ENCODE results near the gene ZNF428. TPM values are rescaled to one million over a fixed set of nuclear protein-coding genes. Genes with fewer than 3 reads are reported as not detected.

ZNF428 gene
- total RNA-seq, 4 donors from 2014 or later, result 28.9 to 61.5 (median 33.5) TPM

DNA sequence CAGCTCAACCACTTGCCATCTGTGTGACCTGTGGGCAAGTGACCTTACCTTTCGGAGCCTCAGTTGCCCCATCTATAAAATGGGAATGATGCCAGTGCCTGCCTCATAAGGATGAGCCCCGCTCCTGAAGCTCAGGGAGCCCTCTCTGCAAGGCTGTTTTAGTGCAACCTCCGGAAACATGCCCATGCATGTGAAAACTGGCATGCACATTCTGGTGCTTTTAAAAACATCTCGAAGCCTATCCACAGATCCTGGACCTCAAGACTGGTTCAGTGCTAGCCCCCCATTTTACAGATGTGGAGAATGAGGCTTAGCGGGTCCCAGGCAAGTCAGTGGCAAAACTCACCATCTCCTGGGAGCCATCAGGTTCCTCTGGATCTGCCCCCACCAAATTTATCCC lies 14.6 kb upstream of the ZNF428 start:
- no peaks in the 10 kb centered on the region for H3K4me1 ChIP-seq
- H3K9me3 ChIP-seq, result no peaks in the 10 kb centered on the region
- intact Hi-C loops (cut with DNase I), result no loop called here
- H3K36me3 ChIP-seq, result no peaks in the 10 kb centered on the region
- no peak for DNase-seq
- no peak overlapping the region for H3K27ac ChIP-seq
- TF ChIP-seq, protein P1, sequence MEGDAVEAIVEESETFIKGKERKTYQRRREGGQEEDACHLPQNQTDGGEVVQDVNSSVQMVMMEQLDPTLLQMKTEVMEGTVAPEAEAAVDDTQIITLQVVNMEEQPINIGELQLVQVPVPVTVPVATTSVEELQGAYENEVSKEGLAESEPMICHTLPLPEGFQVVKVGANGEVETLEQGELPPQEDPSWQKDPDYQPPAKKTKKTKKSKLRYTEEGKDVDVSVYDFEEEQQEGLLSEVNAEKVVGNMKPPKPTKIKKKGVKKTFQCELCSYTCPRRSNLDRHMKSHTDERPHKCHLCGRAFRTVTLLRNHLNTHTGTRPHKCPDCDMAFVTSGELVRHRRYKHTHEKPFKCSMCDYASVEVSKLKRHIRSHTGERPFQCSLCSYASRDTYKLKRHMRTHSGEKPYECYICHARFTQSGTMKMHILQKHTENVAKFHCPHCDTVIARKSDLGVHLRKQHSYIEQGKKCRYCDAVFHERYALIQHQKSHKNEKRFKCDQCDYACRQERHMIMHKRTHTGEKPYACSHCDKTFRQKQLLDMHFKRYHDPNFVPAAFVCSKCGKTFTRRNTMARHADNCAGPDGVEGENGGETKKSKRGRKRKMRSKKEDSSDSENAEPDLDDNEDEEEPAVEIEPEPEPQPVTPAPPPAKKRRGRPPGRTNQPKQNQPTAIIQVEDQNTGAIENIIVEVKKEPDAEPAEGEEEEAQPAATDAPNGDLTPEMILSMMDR (IDR thresholded peaks at IDR 0.05), result no peak
- no peak for TF ChIP-seq POLR2A (IDR thresholded peaks at IDR 0.05)
- H3K27me3 ChIP-seq, result no peaks in the 10 kb centered on the region
- WGBS, 2 donors, result 92 to 100% methylated on average over 2 to 5 of the region's 5 CpGs
- H3K4me3 ChIP-seq (replicated peaks in 1 of 3), result no peak overlapping the region

DNA sequence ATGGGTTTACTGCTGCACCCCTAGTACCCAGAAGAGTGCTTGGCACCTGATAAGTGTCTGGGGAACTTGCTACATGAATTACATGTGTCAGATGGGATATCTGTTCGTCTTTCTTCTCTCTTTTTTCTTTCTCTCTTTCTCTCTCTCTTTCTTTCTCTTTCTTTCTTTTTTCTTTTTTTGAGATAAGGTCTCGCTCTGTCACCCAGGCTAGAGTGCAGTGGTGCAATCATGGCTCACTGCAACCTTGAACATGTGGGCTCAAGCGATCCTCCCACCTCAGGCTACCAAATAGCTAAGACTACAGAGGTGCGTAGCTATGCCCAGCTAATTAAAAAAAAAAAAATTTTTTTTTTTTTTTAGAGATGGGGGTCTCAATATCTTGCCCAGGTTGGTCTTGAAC lies 14.1 kb upstream of the ZNF428 start:
- H3K36me3 ChIP-seq, result no peaks in the 10 kb centered on the region
- no peak overlapping the region for H3K4me3 ChIP-seq (replicated peaks in 1 of 3)
- WGBS, 2 donors, result 87% methylated on average over 4 of the region's 4 CpGs
- intact Hi-C loops (cut with DNase I), result no loop called here
- no peak for TF ChIP-seq POLR2A (IDR thresholded peaks at IDR 0.05)
- H3K9me3 ChIP-seq, result no peaks in the 10 kb centered on the region
- no peak overlapping the region for H3K27ac ChIP-seq
- no peaks in the 10 kb centered on the region for H3K4me1 ChIP-seq
- DNase-seq, result no peak
- H3K27me3 ChIP-seq, result no peaks in the 10 kb centered on the region

DNA sequence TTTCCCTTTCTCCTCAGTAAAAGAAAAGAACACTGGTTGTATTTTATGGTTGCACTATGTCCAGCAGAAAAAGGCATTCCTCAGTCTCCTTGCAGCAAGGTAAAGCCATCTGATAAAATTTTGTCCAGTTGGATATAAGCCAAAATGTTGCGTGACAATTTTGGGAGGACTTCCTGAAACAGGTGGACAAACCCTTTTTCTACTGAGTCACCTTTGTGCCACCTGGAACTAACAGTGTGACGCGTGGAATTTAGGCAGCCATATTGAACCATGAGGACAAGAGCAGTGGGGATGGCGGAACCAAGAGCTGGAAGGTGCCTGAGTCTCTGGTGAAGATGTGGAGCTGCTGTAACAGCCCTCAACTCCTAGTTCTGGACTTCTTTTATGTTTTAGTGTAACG lies 12.1 kb upstream of the ZNF428 start:
- Histone ChIP-seq H3K4me1 (no peaks in the 10 kb centered on the region), H3K4me3 (replicated peaks in 1 of 3) (no peak overlapping the region), H3K27ac (no peak overlapping the region), H3K36me3 (no peaks in the 10 kb centered on the region), H3K27me3 (no peaks in the 10 kb centered on the region), H3K9me3 (no peaks in the 10 kb centered on the region)
- WGBS, 2 donors, result 88 to 90% methylated on average over 5 of the region's 5 CpGs
- no peak for DNase-seq
- intact Hi-C loops (cut with DNase I), result no loop called here
- TF ChIP-seq, protein P1 (IDR thresholded peaks at IDR 0.05), result no peak
- no peak for TF ChIP-seq POLR2A (IDR thresholded peaks at IDR 0.05)

DNA sequence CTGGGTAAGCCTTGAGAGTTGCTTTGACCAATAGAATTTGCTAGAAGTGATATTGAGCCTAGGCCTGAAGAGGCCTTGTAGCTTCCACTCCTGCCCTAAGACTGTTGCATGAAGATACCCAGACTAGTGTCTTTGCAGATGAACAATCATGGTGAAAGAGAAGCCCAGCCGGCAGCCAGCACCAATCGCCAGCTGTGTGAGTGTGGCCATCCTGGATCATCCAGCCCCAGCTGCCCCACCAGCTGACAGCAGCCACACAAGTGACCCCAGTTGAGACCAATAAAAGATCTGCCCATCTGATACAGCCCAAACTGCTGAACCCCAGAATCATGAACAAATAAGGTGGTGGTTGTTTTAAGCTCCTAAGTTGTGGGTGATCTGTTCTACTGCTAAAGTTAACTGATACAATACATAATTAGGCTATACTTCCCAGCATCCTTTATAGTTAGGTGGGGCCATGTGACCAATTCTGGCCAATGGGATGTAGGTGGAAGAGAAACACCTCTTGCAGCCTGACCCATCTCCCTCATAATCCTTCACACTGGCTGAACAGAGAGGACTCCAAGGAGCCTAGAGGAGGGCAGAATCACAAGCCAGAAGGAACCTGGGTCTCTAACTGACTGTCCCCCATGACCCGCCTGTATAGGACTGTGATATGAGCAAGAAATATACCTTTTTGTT lies 9.4 kb upstream of the ZNF428 start:
- no peaks in the 10 kb centered on the region for H3K27me3 ChIP-seq
- no peaks in the 10 kb centered on the region for H3K36me3 ChIP-seq
- TF ChIP-seq, protein P1 (IDR thresholded peaks at IDR 0.05), result no peak
- no peak for TF ChIP-seq POLR2A (IDR thresholded peaks at IDR 0.05)
- no peak for DNase-seq
- WGBS, 2 donors, result 78 to 83% methylated on average over 1 to 3 of the region's 3 CpGs
- intact Hi-C loops (cut with DNase I), result no loop called here
- no peak overlapping the region for H3K27ac ChIP-seq
- H3K4me3 ChIP-seq (replicated peaks in 1 of 3), result no peak overlapping the region
- no peaks in the 10 kb centered on the region for H3K4me1 ChIP-seq
- H3K9me3 ChIP-seq, result no peaks in the 10 kb centered on the region

DNA sequence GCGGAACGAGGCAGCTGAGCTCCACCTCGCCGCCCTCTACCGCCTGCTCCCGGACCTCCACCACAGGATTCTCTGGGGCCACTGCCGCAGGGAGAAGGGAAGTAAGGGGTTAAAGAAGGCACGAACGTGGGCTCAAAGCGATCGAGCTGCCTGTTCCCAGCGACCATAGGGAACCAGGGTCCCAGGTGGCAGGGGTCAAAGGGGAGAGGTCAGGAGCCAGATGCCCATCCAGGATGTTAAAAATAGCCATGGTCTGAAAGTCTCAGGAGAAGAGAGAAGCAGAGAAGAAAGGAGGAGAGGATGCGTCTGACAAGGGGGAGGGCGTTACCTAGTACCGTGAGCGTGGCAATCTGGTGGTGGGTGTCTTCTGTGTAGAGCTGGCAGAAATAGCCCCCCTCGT lies 7.4 kb upstream of the ZNF428 start:
- H3K4me1 ChIP-seq, result no peaks in the 10 kb centered on the region
- DNase-seq, result no peak
- intact Hi-C loops (cut with DNase I), result no loop called here
- H3K36me3 ChIP-seq, result no peaks in the 10 kb centered on the region
- TF ChIP-seq POLR2A (IDR thresholded peaks at IDR 0.05), result no peak
- TF ChIP-seq, protein P1 (IDR thresholded peaks at IDR 0.05), result no peak
- H3K27ac ChIP-seq, result no peak overlapping the region
- no peak overlapping the region for H3K4me3 ChIP-seq (replicated peaks in 1 of 3)
- no peaks in the 10 kb centered on the region for H3K9me3 ChIP-seq
- WGBS, 2 donors, result 61 to 65% methylated on average over 16 to 17 of the region's 17 CpGs
- H3K27me3 ChIP-seq, result no peaks in the 10 kb centered on the region

Data from thyroid gland (tissue), 4 donors.